ENCODE results near the gene CHCHD10.
A peak's percentile ranks its signal among the peaks of the same experiment; 100 is the strongest.

DNA sequence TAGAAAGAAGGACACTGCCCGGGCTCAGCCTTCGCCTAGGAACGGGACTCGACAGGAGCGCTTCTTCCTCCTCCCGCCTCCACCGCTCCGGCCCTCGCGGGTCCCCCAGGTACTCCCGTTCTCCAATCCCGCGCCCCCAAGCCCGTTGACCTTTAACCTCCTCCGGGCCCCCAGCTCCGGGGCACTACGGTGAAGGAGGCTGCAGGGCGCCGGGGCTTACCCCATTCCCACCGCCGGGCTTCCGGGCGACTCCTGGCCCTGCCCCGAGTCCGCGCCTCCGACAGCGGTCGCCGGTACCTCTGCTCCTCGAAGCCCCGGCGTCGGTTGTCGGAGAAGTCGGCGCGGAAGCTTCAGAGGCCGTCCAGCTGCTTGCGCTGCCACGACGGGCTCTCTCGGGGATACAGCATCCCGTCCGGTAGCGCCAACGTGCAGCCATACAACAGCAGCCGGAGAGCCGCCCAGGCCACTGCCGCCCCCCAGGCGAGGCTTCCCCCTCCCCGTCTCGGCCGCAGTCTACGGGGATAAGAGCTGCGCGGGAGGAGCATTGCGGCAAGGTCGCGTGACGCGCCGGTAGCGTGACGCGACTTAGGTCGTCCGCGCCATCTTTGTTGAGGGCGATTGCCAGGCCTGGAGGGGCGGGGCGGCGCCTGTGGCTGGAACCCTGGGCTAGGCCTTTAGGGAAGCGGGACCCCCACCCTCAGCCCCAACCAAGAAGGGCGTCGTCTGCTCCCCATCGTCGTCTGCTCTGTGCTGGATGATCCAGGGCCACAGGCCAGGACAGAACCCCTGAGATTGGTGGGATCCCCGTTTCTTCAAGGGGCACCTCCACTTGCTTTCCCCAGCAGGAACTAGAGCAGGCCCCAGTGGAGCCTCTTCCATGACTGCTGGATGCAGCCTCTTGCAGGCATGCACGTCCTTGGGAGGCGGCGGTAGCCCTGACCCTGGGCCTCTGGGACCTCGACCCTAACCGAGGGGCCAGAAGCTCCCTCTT is 50.7 kb downstream of the CHCHD10 start:
- no peak for TF ChIP-seq CTCF (IDR thresholded peaks at IDR 0.05)
- peak; percentile 92 for TF ChIP-seq POLR2AphosphoS5 (IDR thresholded peaks at IDR 0.05; ENCODE audit: insufficient read depth in 1 of 2, low read depth in 1 of 2)
- peak in 1 of 2 donors; percentile 57 for TF ChIP-seq POLR2A (IDR thresholded peaks at IDR 0.05)
